H1 (cell line): ENCODE measurements around the gene ALG1. TPM values are rescaled to one million over a fixed set of nuclear protein-coding genes. Genes with fewer than 3 reads are reported as not detected.

ENCODE experiments used
- EGR1 ChIP-seq: IDR thresholded peaks from 2 replicates; pipeline ENCODE4 v1.6.1; 2011; ENCODE audit warnings: low read depth, low read length, borderline replicate concordance
- KDM5A ChIP-seq: fragments of 200-600 bp; IDR thresholded peaks from 2 replicates; pipeline ENCODE4 v1.7.1; 2012; ENCODE audit warnings: mild to moderate bottlenecking, low read length, inconsistent platforms, mixed read lengths
- MAFK ChIP-seq: IDR thresholded peaks from 2 replicates; pipeline ENCODE4 v1.6.1; 2012; ENCODE audit warnings: low read depth, mild to moderate bottlenecking, improper control_type of control experiment, low read length
- RAD21 ChIP-seq, 2 experiments: IDR thresholded peaks in 1 of 2; conservative IDR thresholded peaks in 1 of 2; 2 replicates each; pipeline ENCODE4 v1.6.1; 2011; ENCODE audit warnings: low read depth in 2 of 2, low read length in 2 of 2, improper control_type of control experiment in 1 of 2, inconsistent platforms in 1 of 2, mild to moderate bottlenecking in 1 of 2, moderate library complexity in 1 of 2
- RNF2 ChIP-seq: fragments of 200-900, 300-1000 bp; sonication (generic); IDR thresholded peaks from 2 replicates; pipeline ENCODE4 v1.7.1; 2016; ENCODE audit warnings: borderline replicate concordance, low read depth, mild to moderate bottlenecking, antibody characterized with exemption, low read length; ENCODE audit not compliant: poor library complexity, severe bottlenecking; ENCODE audit errors: missing control alignments
- SP4 ChIP-seq: IDR thresholded peaks from 2 replicates; pipeline ENCODE4 v1.6.1; 2012; ENCODE audit warnings: low read length, inconsistent platforms
- polyA plus RNA-seq, 7 experiments: library from polyadenylated mRNA; depleted of rRNA in 3 of 7; stranded (reverse) in 5 of 7; unstranded in 2 of 7; fragments of >200 nt in 5 of 7; fragments of 200-250 nt in 2 of 7; gene quantifications; 1 replicate in 5 of 7; 2 replicates in 1 of 7; 4 replicates in 1 of 7; pipeline versions ENCODE4 v1.2.1 to v1.2.3, GENCODE V29; 2011 to 2013; ENCODE audit warnings: missing spikeins in 2 of 7, mixed read lengths in 2 of 7
- total RNA-seq: library from RNA; stranded (reverse); fragmentation: NEBNext Ultra II Directional; extraction: Animal tissue kit (Norgen Biotek cat#: 25700); gene quantifications from 2 replicates; pipeline ENCODE4 v1.2.1, GENCODE V29; 2021
- TF ChIP-seq, protein P1 (sequence below): fragments of 300-600 bp; sonication (generic); IDR thresholded peaks from 2 replicates; pipeline ENCODE4 v1.7.1; 2012; ENCODE audit warnings: low read length, moderate library complexity, mild to moderate bottlenecking, inconsistent platforms; ENCODE audit not compliant: insufficient replicate concordance

Gene ALG1
- total and polyA plus RNA-seq, 2 of the 8 experiments (the other 6 are each of a cell fraction or from before 2014, with no cell fraction given) = 34.8 to 46.5 TPM

DNA sequence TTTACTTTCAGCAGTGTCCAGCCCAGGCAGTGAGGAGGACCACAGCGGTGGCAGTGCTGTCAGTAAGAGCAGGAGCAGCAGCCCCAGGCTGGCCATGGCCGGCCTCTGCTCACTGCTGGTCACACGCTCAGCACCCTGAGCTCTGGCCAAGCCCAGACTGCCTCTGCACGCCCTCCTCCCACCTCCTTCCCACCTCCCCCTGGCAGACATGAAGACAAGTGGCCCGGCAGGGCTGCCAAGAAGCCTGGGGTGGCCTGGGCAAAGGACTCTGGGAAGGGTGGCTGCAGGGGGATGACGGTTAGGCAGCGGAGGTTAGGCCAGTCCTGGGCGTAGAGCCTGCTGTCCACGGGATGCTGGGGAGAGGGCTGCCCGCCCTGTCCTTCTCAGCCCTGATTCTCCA is 5.8 kb upstream of the ALG1 start, which contains the start of gene C16orf89 (continued):
- no peak for TF ChIP-seq RNF2
- TF ChIP-seq MAFK = no peak
- TF ChIP-seq, protein P1, sequence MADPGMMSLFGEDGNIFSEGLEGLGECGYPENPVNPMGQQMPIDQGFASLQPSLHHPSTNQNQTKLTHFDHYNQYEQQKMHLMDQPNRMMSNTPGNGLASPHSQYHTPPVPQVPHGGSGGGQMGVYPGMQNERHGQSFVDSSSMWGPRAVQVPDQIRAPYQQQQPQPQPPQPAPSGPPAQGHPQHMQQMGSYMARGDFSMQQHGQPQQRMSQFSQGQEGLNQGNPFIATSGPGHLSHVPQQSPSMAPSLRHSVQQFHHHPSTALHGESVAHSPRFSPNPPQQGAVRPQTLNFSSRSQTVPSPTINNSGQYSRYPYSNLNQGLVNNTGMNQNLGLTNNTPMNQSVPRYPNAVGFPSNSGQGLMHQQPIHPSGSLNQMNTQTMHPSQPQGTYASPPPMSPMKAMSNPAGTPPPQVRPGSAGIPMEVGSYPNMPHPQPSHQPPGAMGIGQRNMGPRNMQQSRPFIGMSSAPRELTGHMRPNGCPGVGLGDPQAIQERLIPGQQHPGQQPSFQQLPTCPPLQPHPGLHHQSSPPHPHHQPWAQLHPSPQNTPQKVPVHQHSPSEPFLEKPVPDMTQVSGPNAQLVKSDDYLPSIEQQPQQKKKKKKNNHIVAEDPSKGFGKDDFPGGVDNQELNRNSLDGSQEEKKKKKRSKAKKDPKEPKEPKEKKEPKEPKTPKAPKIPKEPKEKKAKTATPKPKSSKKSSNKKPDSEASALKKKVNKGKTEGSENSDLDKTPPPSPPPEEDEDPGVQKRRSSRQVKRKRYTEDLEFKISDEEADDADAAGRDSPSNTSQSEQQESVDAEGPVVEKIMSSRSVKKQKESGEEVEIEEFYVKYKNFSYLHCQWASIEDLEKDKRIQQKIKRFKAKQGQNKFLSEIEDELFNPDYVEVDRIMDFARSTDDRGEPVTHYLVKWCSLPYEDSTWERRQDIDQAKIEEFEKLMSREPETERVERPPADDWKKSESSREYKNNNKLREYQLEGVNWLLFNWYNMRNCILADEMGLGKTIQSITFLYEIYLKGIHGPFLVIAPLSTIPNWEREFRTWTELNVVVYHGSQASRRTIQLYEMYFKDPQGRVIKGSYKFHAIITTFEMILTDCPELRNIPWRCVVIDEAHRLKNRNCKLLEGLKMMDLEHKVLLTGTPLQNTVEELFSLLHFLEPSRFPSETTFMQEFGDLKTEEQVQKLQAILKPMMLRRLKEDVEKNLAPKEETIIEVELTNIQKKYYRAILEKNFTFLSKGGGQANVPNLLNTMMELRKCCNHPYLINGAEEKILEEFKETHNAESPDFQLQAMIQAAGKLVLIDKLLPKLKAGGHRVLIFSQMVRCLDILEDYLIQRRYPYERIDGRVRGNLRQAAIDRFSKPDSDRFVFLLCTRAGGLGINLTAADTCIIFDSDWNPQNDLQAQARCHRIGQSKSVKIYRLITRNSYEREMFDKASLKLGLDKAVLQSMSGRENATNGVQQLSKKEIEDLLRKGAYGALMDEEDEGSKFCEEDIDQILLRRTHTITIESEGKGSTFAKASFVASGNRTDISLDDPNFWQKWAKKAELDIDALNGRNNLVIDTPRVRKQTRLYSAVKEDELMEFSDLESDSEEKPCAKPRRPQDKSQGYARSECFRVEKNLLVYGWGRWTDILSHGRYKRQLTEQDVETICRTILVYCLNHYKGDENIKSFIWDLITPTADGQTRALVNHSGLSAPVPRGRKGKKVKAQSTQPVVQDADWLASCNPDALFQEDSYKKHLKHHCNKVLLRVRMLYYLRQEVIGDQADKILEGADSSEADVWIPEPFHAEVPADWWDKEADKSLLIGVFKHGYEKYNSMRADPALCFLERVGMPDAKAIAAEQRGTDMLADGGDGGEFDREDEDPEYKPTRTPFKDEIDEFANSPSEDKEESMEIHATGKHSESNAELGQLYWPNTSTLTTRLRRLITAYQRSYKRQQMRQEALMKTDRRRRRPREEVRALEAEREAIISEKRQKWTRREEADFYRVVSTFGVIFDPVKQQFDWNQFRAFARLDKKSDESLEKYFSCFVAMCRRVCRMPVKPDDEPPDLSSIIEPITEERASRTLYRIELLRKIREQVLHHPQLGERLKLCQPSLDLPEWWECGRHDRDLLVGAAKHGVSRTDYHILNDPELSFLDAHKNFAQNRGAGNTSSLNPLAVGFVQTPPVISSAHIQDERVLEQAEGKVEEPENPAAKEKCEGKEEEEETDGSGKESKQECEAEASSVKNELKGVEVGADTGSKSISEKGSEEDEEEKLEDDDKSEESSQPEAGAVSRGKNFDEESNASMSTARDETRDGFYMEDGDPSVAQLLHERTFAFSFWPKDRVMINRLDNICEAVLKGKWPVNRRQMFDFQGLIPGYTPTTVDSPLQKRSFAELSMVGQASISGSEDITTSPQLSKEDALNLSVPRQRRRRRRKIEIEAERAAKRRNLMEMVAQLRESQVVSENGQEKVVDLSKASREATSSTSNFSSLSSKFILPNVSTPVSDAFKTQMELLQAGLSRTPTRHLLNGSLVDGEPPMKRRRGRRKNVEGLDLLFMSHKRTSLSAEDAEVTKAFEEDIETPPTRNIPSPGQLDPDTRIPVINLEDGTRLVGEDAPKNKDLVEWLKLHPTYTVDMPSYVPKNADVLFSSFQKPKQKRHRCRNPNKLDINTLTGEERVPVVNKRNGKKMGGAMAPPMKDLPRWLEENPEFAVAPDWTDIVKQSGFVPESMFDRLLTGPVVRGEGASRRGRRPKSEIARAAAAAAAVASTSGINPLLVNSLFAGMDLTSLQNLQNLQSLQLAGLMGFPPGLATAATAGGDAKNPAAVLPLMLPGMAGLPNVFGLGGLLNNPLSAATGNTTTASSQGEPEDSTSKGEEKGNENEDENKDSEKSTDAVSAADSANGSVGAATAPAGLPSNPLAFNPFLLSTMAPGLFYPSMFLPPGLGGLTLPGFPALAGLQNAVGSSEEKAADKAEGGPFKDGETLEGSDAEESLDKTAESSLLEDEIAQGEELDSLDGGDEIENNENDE = no peak
- TF ChIP-seq SP4 = no peak
- no peak for TF ChIP-seq EGR1
- no peak for TF ChIP-seq KDM5A
- TF ChIP-seq RAD21 (IDR thresholded peaks at IDR 0.05 in 1 of 2, conservative IDR thresholded peaks at IDR 0.05 in 1 of 2; ENCODE audit: low read depth in 2 of 2, low read length in 2 of 2) = no peak
